ENCODE results near the gene RUBCNL.
"Not testable (repeated sequence)": the region's sequence is repeated elsewhere in the genome, so short reads cannot be mapped to it uniquely, and the experiment has no call there.

RUBCNL gene, protein sequence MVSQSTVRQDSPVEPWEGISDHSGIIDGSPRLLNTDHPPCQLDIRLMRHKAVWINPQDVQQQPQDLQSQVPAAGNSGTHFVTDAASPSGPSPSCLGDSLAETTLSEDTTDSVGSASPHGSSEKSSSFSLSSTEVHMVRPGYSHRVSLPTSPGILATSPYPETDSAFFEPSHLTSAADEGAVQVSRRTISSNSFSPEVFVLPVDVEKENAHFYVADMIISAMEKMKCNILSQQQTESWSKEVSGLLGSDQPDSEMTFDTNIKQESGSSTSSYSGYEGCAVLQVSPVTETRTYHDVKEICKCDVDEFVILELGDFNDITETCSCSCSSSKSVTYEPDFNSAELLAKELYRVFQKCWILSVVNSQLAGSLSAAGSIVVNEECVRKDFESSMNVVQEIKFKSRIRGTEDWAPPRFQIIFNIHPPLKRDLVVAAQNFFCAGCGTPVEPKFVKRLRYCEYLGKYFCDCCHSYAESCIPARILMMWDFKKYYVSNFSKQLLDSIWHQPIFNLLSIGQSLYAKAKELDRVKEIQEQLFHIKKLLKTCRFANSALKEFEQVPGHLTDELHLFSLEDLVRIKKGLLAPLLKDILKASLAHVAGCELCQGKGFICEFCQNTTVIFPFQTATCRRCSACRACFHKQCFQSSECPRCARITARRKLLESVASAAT

DNA sequence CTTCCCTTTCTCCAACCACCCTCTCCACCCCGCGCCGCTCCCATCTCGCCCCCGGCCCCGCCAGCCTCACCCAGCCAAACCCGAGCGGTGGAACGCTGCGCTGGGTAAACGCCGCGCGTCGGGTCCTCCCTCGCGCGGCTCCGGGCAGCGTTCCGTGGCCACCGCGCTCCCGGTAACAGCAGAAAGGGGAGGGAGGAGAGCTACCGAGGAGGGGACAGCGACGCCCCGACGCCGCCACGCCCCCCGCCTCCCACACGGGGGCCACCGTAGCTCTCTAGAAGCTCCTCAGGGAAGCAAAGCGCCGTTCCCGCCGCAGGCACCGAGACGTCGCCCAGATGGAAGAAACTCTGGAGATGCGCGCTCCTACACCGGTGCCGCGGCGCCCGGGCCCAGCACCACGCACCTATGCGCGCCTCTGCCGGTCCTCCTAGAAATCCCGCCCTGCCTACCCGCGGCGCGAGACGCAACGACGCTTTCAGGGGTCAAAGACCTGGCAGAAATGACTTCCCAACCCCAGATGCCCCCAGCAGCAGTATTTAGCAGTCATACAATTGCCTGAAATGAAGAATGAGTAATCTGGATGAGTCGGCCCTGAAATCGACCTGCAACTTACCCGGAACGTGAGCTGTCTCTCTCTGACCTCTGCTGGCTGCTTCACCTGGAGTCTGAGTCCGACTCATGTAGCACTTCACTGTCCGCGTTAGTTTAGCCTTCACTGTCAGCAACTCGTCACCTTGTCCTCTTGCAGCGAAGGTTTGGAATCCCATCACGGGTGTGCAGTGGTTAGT, at the start of gene RUBCNL:
Gene RUBCNL, minus strand, starts transcription at position 189 of the 788 bp plus-strand sequence. CDS start 14,777 bp downstream, outside the sequence.
- DNase-seq (ENCODE audit: extremely low spot score) = peak; percentile 84
- ChIA-PET POLR2A (interaction anchor here (0.6 to 0.9 kb wide), 3 partner anchors 14 to 213 kb away, joined by 3 to 5 read pairs (median 3); no protein-coding TSS in a partner anchor), CTCF (interaction anchor here (1.4 kb wide), 1 partner anchor 227 kb away, joined by 4 read pairs; no protein-coding TSS in a partner anchor)
- TF ChIP-seq, protein P1, sequence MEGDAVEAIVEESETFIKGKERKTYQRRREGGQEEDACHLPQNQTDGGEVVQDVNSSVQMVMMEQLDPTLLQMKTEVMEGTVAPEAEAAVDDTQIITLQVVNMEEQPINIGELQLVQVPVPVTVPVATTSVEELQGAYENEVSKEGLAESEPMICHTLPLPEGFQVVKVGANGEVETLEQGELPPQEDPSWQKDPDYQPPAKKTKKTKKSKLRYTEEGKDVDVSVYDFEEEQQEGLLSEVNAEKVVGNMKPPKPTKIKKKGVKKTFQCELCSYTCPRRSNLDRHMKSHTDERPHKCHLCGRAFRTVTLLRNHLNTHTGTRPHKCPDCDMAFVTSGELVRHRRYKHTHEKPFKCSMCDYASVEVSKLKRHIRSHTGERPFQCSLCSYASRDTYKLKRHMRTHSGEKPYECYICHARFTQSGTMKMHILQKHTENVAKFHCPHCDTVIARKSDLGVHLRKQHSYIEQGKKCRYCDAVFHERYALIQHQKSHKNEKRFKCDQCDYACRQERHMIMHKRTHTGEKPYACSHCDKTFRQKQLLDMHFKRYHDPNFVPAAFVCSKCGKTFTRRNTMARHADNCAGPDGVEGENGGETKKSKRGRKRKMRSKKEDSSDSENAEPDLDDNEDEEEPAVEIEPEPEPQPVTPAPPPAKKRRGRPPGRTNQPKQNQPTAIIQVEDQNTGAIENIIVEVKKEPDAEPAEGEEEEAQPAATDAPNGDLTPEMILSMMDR (IDR thresholded peaks at IDR 0.05; ENCODE audit: control extremely low read depth, extremely low read depth, low read depth, missing control alignments) = peak; percentile 41

DNA sequence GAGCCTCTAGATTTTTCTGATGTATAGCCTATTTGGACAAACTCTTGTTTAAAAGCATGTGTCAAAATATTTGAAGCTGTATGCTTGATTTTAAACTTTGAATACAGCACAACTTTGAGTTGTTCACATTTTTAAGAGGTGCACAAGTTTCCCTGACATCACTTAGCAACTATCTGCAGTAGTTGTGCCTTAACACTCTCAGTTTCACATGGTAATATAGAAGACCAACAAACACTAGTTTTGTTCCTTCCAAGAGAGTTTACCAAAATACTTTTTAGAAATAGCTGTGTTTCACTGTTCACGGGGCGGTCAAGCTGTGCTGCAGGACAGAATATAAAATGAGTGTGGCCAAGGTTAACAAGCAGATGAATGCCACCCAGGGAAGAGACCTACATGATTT, 42.5 kb upstream of the RUBCNL start:
- POLR2A ChIA-PET; DNase-seq (ENCODE audit: extremely low spot score); CTCF ChIA-PET: not testable (repeated sequence)

DNA sequence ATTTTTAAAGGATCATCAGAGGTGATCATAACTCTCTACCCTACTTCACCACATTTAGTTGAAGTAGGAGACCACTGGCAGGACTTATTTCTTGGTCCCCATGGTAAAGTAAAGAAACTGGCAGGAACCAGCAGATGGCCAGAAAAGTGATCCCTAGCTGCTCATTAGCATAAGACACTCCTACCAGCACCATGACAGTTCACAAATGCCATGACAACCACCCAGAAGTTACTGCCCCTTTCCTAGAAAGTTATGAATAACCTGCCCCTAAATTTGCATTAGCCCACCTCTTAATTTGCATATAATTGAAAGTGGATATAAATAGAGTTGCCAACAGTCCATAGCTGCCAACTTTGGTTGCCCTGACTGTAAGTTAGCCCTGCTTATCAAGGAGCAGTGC, 18.4 kb upstream of the RUBCNL start:
- TF ChIP-seq, protein P1 (IDR thresholded peaks at IDR 0.05; ENCODE audit: control extremely low read depth, extremely low read depth, low read depth, missing control alignments) = no peak
- CTCF ChIA-PET = no interaction called here
- DNase-seq (ENCODE audit: extremely low spot score) = no peak
- POLR2A ChIA-PET = no interaction called here

DNA sequence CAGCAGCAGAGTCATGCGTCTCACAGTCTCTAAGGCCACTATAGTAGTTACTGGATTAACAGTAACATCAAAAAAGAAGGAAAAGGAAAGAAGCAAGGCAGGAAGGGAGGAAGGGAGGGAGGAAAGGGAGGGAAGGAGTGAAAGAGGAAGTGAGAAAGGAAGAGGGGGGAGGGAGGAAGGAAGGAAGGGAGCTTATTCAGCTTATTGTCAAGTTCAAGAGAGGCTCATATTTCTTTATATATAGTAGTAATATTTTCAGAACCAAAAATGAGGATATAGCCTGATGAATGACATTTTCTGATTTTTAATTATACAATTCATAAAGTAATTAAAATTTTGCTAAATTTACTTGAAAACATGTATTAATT, 17.7 kb upstream of the RUBCNL start:
- DNase-seq (ENCODE audit: extremely low spot score) = no peak
- TF ChIP-seq, protein P1 (IDR thresholded peaks at IDR 0.05; ENCODE audit: control extremely low read depth, extremely low read depth, low read depth, missing control alignments) = no peak
- CTCF ChIA-PET = interaction anchor here (0.6 kb wide), 1 partner anchor 27 kb away, joined by 3 read pairs; no protein-coding TSS in a partner anchor
- POLR2A ChIA-PET = no interaction called here

DNA sequence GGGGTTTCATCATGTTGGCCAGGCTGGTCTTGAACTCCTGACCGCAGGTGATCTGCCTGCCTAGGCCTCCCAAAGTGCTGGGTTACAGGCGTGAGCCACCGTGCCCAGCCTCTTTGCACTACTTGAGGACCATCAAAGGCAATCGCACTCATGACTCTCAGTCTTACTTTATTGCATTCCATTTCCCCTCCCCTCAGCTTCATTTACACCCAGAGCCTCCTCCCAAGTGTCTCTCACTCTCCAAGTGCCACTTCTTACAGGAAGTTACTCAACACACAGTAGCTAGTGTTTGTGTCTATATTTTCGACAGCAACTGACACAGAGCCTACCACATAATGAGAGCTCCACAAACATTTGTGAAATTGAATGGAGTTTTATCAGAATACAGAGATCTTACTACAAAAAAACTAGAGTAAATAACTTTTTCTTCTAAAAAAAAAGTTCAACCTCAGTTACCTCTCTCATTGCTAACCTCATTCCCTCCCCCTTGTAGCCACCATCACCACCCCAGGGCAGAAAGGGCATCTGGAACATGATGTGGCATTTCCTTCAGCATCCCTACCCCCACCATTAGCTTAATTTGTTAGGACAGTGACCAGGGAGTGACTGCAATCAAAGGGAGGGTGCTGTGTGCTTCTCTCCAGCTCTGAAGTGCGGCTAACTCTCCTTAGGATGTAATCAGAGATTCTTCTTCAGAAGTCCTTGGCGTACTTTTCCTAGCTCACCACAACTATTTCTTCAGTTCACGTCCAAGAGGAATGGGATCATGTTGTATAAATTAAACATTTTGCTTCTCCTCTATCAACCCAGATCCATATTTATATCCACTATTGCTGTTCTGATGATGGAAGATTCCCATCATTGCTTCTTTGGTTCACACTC, 17.0 kb upstream of the RUBCNL start:
- no peak for DNase-seq (ENCODE audit: extremely low spot score)
- POLR2A ChIA-PET = no interaction called here
- TF ChIP-seq, protein P1 (IDR thresholded peaks at IDR 0.05; ENCODE audit: control extremely low read depth, extremely low read depth, low read depth, missing control alignments) = no peak
- CTCF ChIA-PET = interaction anchor here (0.6 kb wide), 1 partner anchor 26 kb away, joined by 3 read pairs; no protein-coding TSS in a partner anchor

DNA sequence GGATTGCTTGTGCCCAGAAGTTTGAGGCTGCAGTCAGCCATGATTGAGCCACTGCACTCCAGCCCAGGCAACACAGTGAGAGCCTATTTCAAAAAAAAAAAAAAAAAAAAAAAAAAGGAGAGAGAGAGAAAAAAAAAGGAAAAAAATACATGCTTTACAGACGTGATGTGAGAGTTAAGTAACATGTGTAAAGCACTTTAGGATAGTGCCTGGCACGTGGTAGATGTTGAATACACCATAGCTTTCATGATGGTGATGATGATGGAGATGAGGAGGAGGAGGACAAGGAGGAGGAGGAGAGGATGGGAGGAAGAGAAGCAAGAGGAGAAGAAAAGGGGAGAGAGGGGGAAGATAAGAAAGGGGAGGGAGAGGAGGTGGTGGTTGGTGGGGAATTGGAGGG, 15.1 kb upstream of the RUBCNL start:
- ChIA-PET CTCF (no interaction called here), POLR2A (no interaction called here)
- DNase-seq (ENCODE audit: extremely low spot score) = no peak
- TF ChIP-seq, protein P1 (IDR thresholded peaks at IDR 0.05; ENCODE audit: control extremely low read depth, extremely low read depth, low read depth, missing control alignments) = no peak
